Hematopoietic multipotent progenitor cell (in vitro differentiated cells): ENCODE results near the gene TULP4. TPM values are rescaled to one million over a fixed set of nuclear protein-coding genes. Genes with fewer than 3 reads are reported as not detected.
A peak's percentile ranks its signal among the peaks of the same experiment; 100 is the strongest.
"Not testable (repeated sequence)": the region's sequence is repeated elsewhere in the genome, so short reads cannot be mapped to it uniquely, and the experiment has no call there.

Experiments
- DNase-seq, 3 donors: peaks; one replicate each; pipeline ENCODE4 v3.0.0-alpha.2; 2011 to 2015; ENCODE audit warnings: low read depth in 2 of 3, low spot score in 2 of 3
- total RNA-seq: library from RNA; depleted of rRNA; stranded (reverse); fragments of >200 nt; gene quantifications from one replicate; pipeline ENCODE4 v1.2.3, GENCODE V29; 2012

Gene TULP4
- total RNA-seq, 1 donor: 33.9 TPM

GRCh38 chr6:158295976-158296853 is 16.1 kb upstream of the TULP4 start:
- not testable (repeated sequence) for DNase-seq

- DNase-seq: not testable (repeated sequence)
Measured at GRCh38 chr6:158296854-158297324, 15.4 kb upstream of the TULP4 start.

- DNase-seq: not testable (repeated sequence)
Measured at GRCh38 chr6:158297657-158298056, 14.6 kb upstream of the TULP4 start.

GRCh38 chr6:158300306-158301143 is 11.7 kb upstream of the TULP4 start:
- DNase-seq: not testable (repeated sequence)

- DNase-seq: not testable (repeated sequence)
Measured at GRCh38 chr6:158301561-158301960, 10.7 kb upstream of the TULP4 start.

- not testable (repeated sequence) for DNase-seq
Measured at GRCh38 chr6:158302195-158302796, 10.0 kb upstream of the TULP4 start.

- no peak for DNase-seq
Measured at GRCh38 chr6:158303210-158303731, 9.0 kb upstream of the TULP4 start.

- no peak for DNase-seq
Measured at GRCh38 chr6:158304254-158304653, 8.0 kb upstream of the TULP4 start.

- no peak for DNase-seq
Measured at GRCh38 chr6:158309814-158310213, 2.5 kb upstream of the TULP4 start.

GRCh38 chr6:158311193-158311592 is 1.1 kb upstream of the TULP4 start:
- no peak for DNase-seq

- no peak for DNase-seq
Measured at GRCh38 chr6:158311626-158312025, 639 bp upstream of the TULP4 start.

GRCh38 chr6:158312672-158313397 is 570 bp downstream of the TULP4 start:
- no peak for DNase-seq

- DNase-seq: peak in 2 of 3 donors; percentile 20 to 52
Measured at GRCh38 chr6:158313989-158314388, 1.7 kb downstream of the TULP4 start.

- DNase-seq: no peak
Measured at GRCh38 chr6:158314737-158315136, 2.5 kb downstream of the TULP4 start.

- no peak for DNase-seq
Measured at GRCh38 chr6:158316022-158316421, 3.8 kb downstream of the TULP4 start.

- DNase-seq: peak in 1 of 3 donors; percentile 58
Measured at GRCh38 chr6:158321960-158322359, 9.7 kb downstream of the TULP4 start.

GRCh38 chr6:158322400-158322723 is 10.1 kb downstream of the TULP4 start:
- no peak for DNase-seq

- peak in 1 of 3 donors; percentile 6 for DNase-seq
Measured at GRCh38 chr6:158322724-158323560, 10.7 kb downstream of the TULP4 start.

GRCh38 chr6:158323561-158323958 is 11.3 kb downstream of the TULP4 start:
- DNase-seq: no peak
